Hepatic stellate cell (primary cell): ENCODE measurements around the gene CSNK1G1.
"Not testable (repeated sequence)": the region's sequence is repeated elsewhere in the genome, so short reads cannot be mapped to it uniquely, and the experiment has no call there.

Experiments used
- DNase-seq: peaks from one replicate; pipeline ENCODE4 v3.0.0; 2011; ENCODE audit warnings: low spot score

CSNK1G1 gene

GRCh38 chr15:64133623-64134344 lies 222.2 kb downstream of the CSNK1G1 start:
- DNase-seq: no peak

GRCh38 chr15:64132217-64132616 lies 223.8 kb downstream of the CSNK1G1 start:
- no peak for DNase-seq

- DNase-seq: no peak
Measured at GRCh38 chr15:64131547-64131946, 224.4 kb downstream of the CSNK1G1 start.

- no peak for DNase-seq
Measured at GRCh38 chr15:64130159-64130558, 225.8 kb downstream of the CSNK1G1 start.

GRCh38 chr15:64127521-64128270 lies 228.3 kb downstream of the CSNK1G1 start:
- DNase-seq: no peak

GRCh38 chr15:64125978-64126377 lies 230.0 kb downstream of the CSNK1G1 start:
- no peak for DNase-seq

- no peak for DNase-seq
Measured at GRCh38 chr15:64122936-64123351, 233.0 kb downstream of the CSNK1G1 start.

GRCh38 chr15:64122444-64122843 lies 233.5 kb downstream of the CSNK1G1 start:
- no peak for DNase-seq

GRCh38 chr15:64121614-64122013 lies 234.4 kb downstream of the CSNK1G1 start:
- DNase-seq: no peak

GRCh38 chr15:64120322-64120721 lies 235.7 kb downstream of the CSNK1G1 start:
- not testable (repeated sequence) for DNase-seq

- DNase-seq: no peak
Measured at GRCh38 chr15:64117759-64118487, 238.1 kb downstream of the CSNK1G1 start.
